K562 (cell line): ENCODE measurements around the gene B4GALNT3. TPM values are rescaled to one million over a fixed set of nuclear protein-coding genes. Genes with fewer than 3 reads are reported as not detected.

Experiments
- ATAC-seq: fragments of 200-7000 bp; cut with Tn5 transposase; 3 replicates; pipeline ENCODE4 v1.9.1; 2020; ENCODE audit warnings: moderate library complexity
- BruUV-seq: library from RNA; stranded (reverse); fragments of 400-500 nt; replicated peaks from 2 replicates; lab custom pipeline; 2021; lab: Mats Ljungman, UMichigan
- CTCF ChIA-PET: fragments of 300-600 bp; formaldehyde crosslinking; extraction: SDS; loops from one replicate; lab custom pipeline; 2021; ENCODE audit warnings: low intra/inter-chr PET ratio; lab: Yijun Ruan, JAX
- POLR2A ChIA-PET: fragments of 300-600, 350-650 bp; sonication (Branson Sonifier 250); formaldehyde crosslinking; extraction: SDS; loops from one replicate; lab custom pipeline; 2021; ENCODE audit warnings: antibody characterized with exemption, inconsistent platforms; lab: Yijun Ruan, JAX
- DNase-seq, 4 experiments: peaks; one replicate each; pipeline versions ENCODE4 v3.0.0 to v3.0.0-alpha.2; 2011 to 2018; ENCODE audit warnings: low spot score in 3 of 4, mixed read lengths in 3 of 4; ENCODE audit errors: extremely low read depth in 1 of 4
- FAIRE-seq: peaks from 2 replicates; lab custom pipeline; 2011; peaks lifted over from hg19 to GRCh38; lab: Jason Lieb, UNC
- H2AFZ ChIP-seq: 2 replicates; pipeline ENCODE4 v1.6.0; 2011; ENCODE audit warnings: low read depth, low read length, control low read depth, inconsistent platforms
- H3K27ac ChIP-seq: fragments of 200-600 bp; 3 replicates; pipeline ENCODE4 v1.8.0; 2011; ENCODE audit warnings: low read depth, mild to moderate bottlenecking, control low read depth, inconsistent platforms, low read length, moderate library complexity, mixed read lengths; ENCODE audit errors: extremely low read depth
- H3K27me3 ChIP-seq, 2 experiments: fragments of 300-600 bp in 1 of 2; 2 replicates in 1 of 2; 3 replicates in 1 of 2; pipeline versions ENCODE4 v1.6.0 to v1.8.0; 2011; ENCODE audit warnings: inconsistent platforms in 2 of 2, low read length in 2 of 2, mild to moderate bottlenecking in 1 of 2, mixed read lengths in 1 of 2, moderate library complexity in 1 of 2; ENCODE audit not compliant: control insufficient read depth in 2 of 2, insufficient read depth in 2 of 2
- H3K36me3 ChIP-seq: fragments of 300-600 bp; 3 replicates; pipeline ENCODE4 v1.8.0; 2011; ENCODE audit warnings: mild to moderate bottlenecking, low read length, inconsistent platforms; ENCODE audit not compliant: control insufficient read depth, insufficient read depth
- H3K4me1 ChIP-seq, 2 experiments: fragments of 200-600 bp in 1 of 2; replicated peaks in 1 of 2; 2 replicates in 1 of 2; 3 replicates in 1 of 2; pipeline versions ENCODE4 v1.5.1 to v1.8.0; 2011; ENCODE audit warnings: inconsistent platforms in 2 of 2, low read length in 2 of 2, mild to moderate bottlenecking in 1 of 2, mixed read lengths in 1 of 2, moderate library complexity in 1 of 2; ENCODE audit not compliant: control insufficient read depth in 2 of 2, insufficient read depth in 2 of 2
- H3K4me2 ChIP-seq: 2 replicates; pipeline ENCODE4 v1.6.1; 2011; ENCODE audit warnings: low read length, control low read depth, inconsistent platforms, mixed read lengths; ENCODE audit not compliant: insufficient read depth
- H3K4me3 ChIP-seq: fragments of 200-600 bp; sonication (generic), shearing (Covaris generic); 2 replicates; pipeline ENCODE4 v1.5.1; 2016; ENCODE audit warnings: control low read depth, inconsistent platforms
- H3K79me2 ChIP-seq: fragments of 200-600 bp; 3 replicates; pipeline ENCODE4 v1.8.0; 2011; ENCODE audit warnings: low read length, inconsistent platforms; ENCODE audit not compliant: control insufficient read depth, insufficient read depth
- H3K9ac ChIP-seq, 2 experiments: 2 replicates each; pipeline versions ENCODE4 v1.6.0 to v1.6.1; 2011; ENCODE audit warnings: low read depth in 2 of 2, low read length in 2 of 2, control low read depth in 1 of 2, inconsistent platforms in 1 of 2, mild to moderate bottlenecking in 1 of 2, mixed read lengths in 1 of 2; ENCODE audit not compliant: insufficient read depth in 1 of 2
- H3K9me1 ChIP-seq: one replicate; pipeline ENCODE4 v1.6.0; 2011; ENCODE audit warnings: inconsistent platforms, mild to moderate bottlenecking, low read length, moderate library complexity; ENCODE audit not compliant: control insufficient read depth, insufficient read depth
- H3K9me3 ChIP-seq: replicated peaks from 2 replicates; pipeline ENCODE4 v1.5.1; 2011; ENCODE audit warnings: low read depth, low read length, inconsistent platforms; ENCODE audit not compliant: control insufficient read depth, insufficient read depth
- H4K20me1 ChIP-seq: replicated peaks from 2 replicates; pipeline ENCODE4 v1.6.1; 2011; ENCODE audit warnings: low read length, inconsistent platforms, mixed read lengths; ENCODE audit not compliant: control insufficient read depth, insufficient read depth
- CREBBP ChIP-seq: IDR thresholded peaks from one replicate; pipeline ENCODE4 v1.6.1; 2012; ENCODE audit warnings: low read depth, mild to moderate bottlenecking, control low read depth, inconsistent platforms, low read length
- FOXO4 ChIP-seq: fragments of 450-650 bp; formaldehyde crosslinking; IDR thresholded peaks from 2 replicates; pipeline ENCODE4 v1.4.0; 2020; ENCODE audit warnings: mild to moderate bottlenecking, moderate library complexity
- GABPA ChIP-seq: fragments of 200-800 bp; sonication (Bioruptor generic); conservative IDR thresholded peaks from 2 replicates; pipeline ENCODE4 v1.6.1; 2016; ENCODE audit warnings: low read depth, missing genetic modification characterization, missing compliant biosample characterization
- GTF2A2 ChIP-seq: IDR thresholded peaks from 2 replicates; pipeline ENCODE4 v1.6.1; 2016; ENCODE audit warnings: mild to moderate bottlenecking, missing genetic modification characterization, missing compliant biosample characterization
- NONO ChIP-seq, 2 experiments: fragments of 200-400 bp in 1 of 2; fragments of 450-650 bp in 1 of 2; formaldehyde crosslinking in 1 of 2; IDR thresholded peaks; 2 replicates each; pipeline ENCODE4 v1.6.1; 2017; ENCODE audit warnings: low read depth in 2 of 2, mild to moderate bottlenecking in 2 of 2, moderate library complexity in 2 of 2, low read length in 1 of 2
- NR4A1 ChIP-seq, 2 experiments: fragments of 250-450 bp in 1 of 2; fragments of 450-650 bp in 1 of 2; sonication (Bioruptor Pico) in 1 of 2; IDR thresholded peaks; 2 replicates each; pipeline versions ENCODE4 v1.4.0 to v1.6.1; 2016 to 2020; ENCODE audit warnings: mild to moderate bottlenecking in 2 of 2, missing compliant biosample characterization in 1 of 2, missing genetic modification characterization in 1 of 2, moderate library complexity in 1 of 2
- SIRT6 ChIP-seq: IDR thresholded peaks from one replicate; pipeline ENCODE4 v1.6.1; 2012; ENCODE audit warnings: low read depth, mild to moderate bottlenecking, control low read depth, inconsistent platforms, low read length, moderate library complexity
- SRSF3 ChIP-seq: fragments of 200-400 bp; formaldehyde crosslinking; IDR thresholded peaks from 2 replicates; pipeline ENCODE4 v1.6.1; 2016; ENCODE audit warnings: mild to moderate bottlenecking, low read length, moderate library complexity; ENCODE audit not compliant: insufficient read depth
- ZBED1 ChIP-seq: IDR thresholded peaks from 2 replicates; pipeline ENCODE4 v1.6.1; 2014
- ZNF12 ChIP-seq: sonication (generic); formaldehyde crosslinking; IDR thresholded peaks from 2 replicates; pipeline ENCODE4 v1.4.0; 2020; ENCODE audit warnings: mild to moderate bottlenecking, missing genetic modification reagents
- ZNF398 ChIP-seq: fragments of 250-450 bp; sonication (Bioruptor Pico); IDR thresholded peaks from 2 replicates; pipeline ENCODE4 v1.8.0; 2021; ENCODE audit warnings: moderate library complexity, mild to moderate bottlenecking, inconsistent platforms
- ZNF444 ChIP-seq: fragments of 250-450 bp; sonication (Bioruptor Pico); IDR thresholded peaks from 2 replicates; pipeline ENCODE4 v1.4.0; 2020; ENCODE audit warnings: mild to moderate bottlenecking, moderate library complexity
- ZNF584 ChIP-seq: fragments of 200-800 bp; sonication (Bioruptor generic); IDR thresholded peaks from 2 replicates; pipeline ENCODE4 v1.6.1; 2016; ENCODE audit warnings: low read depth, mild to moderate bottlenecking, missing genetic modification characterization, missing compliant biosample characterization
- ZNF77 ChIP-seq: fragments of 250-450 bp; sonication (Bioruptor Pico); IDR thresholded peaks from 2 replicates; pipeline ENCODE4 v1.5.0; 2020
- WGBS: fragments of 100-300 bp; shearing (Covaris generic); methylation state at CpG from one replicate; pipeline ENCODE4 v1.1.6; 2016; ENCODE audit warnings: low coverage, mixed read lengths; ENCODE audit not compliant: insufficient coverage; ENCODE audit errors: missing lambda C conversion rate; 5-methylcytosine and 5-hydroxymethylcytosine counted together
- in situ Hi-C: fragments of 300-500 bp; cut with MboI; formaldehyde crosslinking; loops from 4 replicates; pipeline ENCODE4 v1.15.0; 2018; ENCODE audit warnings: inconsistent platforms, mixed read lengths
- intact Hi-C: fragments of 100-400 bp; cut with micrococcal nuclease; formaldehyde crosslinking; loops from 2 replicates; pipeline ENCODE4 v1.14.2; 2022
- polyA plus RNA-seq, 8 experiments: library from polyadenylated mRNA; depleted of rRNA in 4 of 8; stranded (reverse) in 5 of 8; unstranded in 3 of 8; fragments of >200 nt; fragmentation: Nextera tagmentation in 2 of 8; fragmentation: Illumina TruSeq in 1 of 8; extraction: Ambion mirVana in 2 of 8; extraction: Trizol in 1 of 8; gene quantifications; 2 replicates each; pipeline versions ENCODE4 v1.2.1 to v1.2.3, GENCODE V29; 2011 to 2014; ENCODE audit warnings: inconsistent platforms in 1 of 8, missing spikeins in 1 of 8
- total RNA-seq, 7 experiments: library from RNA; depleted of rRNA in 6 of 7; stranded (reverse); fragments of >200 nt in 6 of 7; fragmentation: Illumina TruSeq in 2 of 7; extraction: Trizol in 2 of 7; gene quantifications; 2 replicates each; pipeline versions ENCODE4 v1.2.1 to v1.2.3, GENCODE V29; 2011 to 2021; ENCODE audit warnings: low replicate concordance in 1 of 7
- TF ChIP-seq, protein P1 (sequence below): sonication (generic); IDR thresholded peaks from 2 replicates; pipeline ENCODE4 v1.6.1; 2016
- TF ChIP-seq, protein P2 (sequence below): sonication (generic); formaldehyde crosslinking; IDR thresholded peaks from 2 replicates; pipeline ENCODE4 v1.8.0; 2022; ENCODE audit warnings: missing genetic modification reagents, mild to moderate bottlenecking, borderline replicate concordance

Gene B4GALNT3
- total and polyA plus RNA-seq, 9 of the 15 experiments (the other 6 are each of a cell fraction or from before 2014, with no cell fraction given): 0.04 to 0.36 (median 0.10) TPM; not detected in 6

- POLR2A ChIA-PET: interaction anchor here (0.5 to 1.9 kb wide), 6 partner anchors 15 to 546 kb away, joined by 3 to 16 read pairs (median 4); partner anchors contain the start of gene RAD52
- CTCF ChIA-PET: interaction anchor here (1.2 to 2.1 kb wide), 3 partner anchors 175 to 237 kb away, joined by 3 to 9 read pairs (median 4); no protein-coding TSS in a partner anchor
- no peaks in the 10 kb centered on the region for H3K27me3 ChIP-seq
- no peak for TF ChIP-seq ZNF77 (CRISPR knock-in tag)
- TF ChIP-seq NR4A1 (CRISPR knock-in tag; IDR thresholded peaks at IDR 0.05): no peak
- 0 out of 2 replicates have a peak, but pooled peaks have one; percentile 10 for TF ChIP-seq NR4A1 (tag; IDR thresholded peaks at IDR 0.05)
- TF ChIP-seq GTF2A2 (tag): peak; percentile 22; the same call in 1 of the 2 replicates
- TF ChIP-seq ZNF444: no peak
- no peak for TF ChIP-seq FOXO4 (CRISPR knock-in tag)
- TF ChIP-seq ZBED1: no peak
- TF ChIP-seq, protein P1, sequence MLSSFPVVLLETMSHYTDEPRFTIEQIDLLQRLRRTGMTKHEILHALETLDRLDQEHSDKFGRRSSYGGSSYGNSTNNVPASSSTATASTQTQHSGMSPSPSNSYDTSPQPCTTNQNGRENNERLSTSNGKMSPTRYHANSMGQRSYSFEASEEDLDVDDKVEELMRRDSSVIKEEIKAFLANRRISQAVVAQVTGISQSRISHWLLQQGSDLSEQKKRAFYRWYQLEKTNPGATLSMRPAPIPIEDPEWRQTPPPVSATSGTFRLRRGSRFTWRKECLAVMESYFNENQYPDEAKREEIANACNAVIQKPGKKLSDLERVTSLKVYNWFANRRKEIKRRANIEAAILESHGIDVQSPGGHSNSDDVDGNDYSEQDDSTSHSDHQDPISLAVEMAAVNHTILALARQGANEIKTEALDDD: no peak
- peak; percentile 29; the same call in 1 of the 2 replicates for TF ChIP-seq ZNF584
- TF ChIP-seq ZNF12 (CRISPR knock-in tag): no peak
- TF ChIP-seq SIRT6: no peak
- TF ChIP-seq ZNF398: no peak
- TF ChIP-seq, protein P2, sequence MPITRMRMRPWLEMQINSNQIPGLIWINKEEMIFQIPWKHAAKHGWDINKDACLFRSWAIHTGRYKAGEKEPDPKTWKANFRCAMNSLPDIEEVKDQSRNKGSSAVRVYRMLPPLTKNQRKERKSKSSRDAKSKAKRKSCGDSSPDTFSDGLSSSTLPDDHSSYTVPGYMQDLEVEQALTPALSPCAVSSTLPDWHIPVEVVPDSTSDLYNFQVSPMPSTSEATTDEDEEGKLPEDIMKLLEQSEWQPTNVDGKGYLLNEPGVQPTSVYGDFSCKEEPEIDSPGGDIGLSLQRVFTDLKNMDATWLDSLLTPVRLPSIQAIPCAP: no peak
- 0 out of 2 replicates have a peak, but pooled peaks have one; percentile 7 for TF ChIP-seq GABPA (tag)
- TF ChIP-seq CREBBP: no peak
- TF ChIP-seq SRSF3: no peak
- 0 out of 4 replicates have a peak, but pooled peaks of 1 of the 2 experiments have one; percentile 2 for TF ChIP-seq NONO (IDR thresholded peaks at IDR 0.05; ENCODE audit: low read depth in 2 of 2, low read length in 1 of 2)
- TF ChIP-seq, all 486 proteins: peak for 5
- H3K9me3 ChIP-seq: no peaks in the 10 kb centered on the region
- 76% methylated on average over 13 of the region's 14 CpGs for WGBS
- in situ Hi-C loops (no loop called here), intact Hi-C loops (loop anchor here (2.0 to 10.0 kb wide), 5 partner anchors 36 to 1028 kb away; no protein-coding TSS in a partner anchor)
- no peaks in the 10 kb centered on the region for H3K9me1 ChIP-seq
- no peak overlapping the region for H3K4me3 ChIP-seq
- FAIRE-seq: no peak
- BruUV-seq: TSS peak; percentile 56
- peak overlapping the region; percentile 77; the same call in 2 of the 3 replicates for H3K27ac ChIP-seq
- no peak for ATAC-seq
- peak overlapping the region; percentile 99 for H2AFZ ChIP-seq
- H3K36me3 ChIP-seq: no peaks in the 10 kb centered on the region
- H4K20me1 ChIP-seq: no peaks in the 10 kb centered on the region
- H3K4me2 ChIP-seq: peak overlapping the region; percentile 46; the same call in 1 of the 2 replicates
- DNase-seq: no peak
- peak overlapping the region; percentile 66 to 84 for H3K9ac ChIP-seq
- no peaks in the 10 kb centered on the region for H3K79me2 ChIP-seq
- peaks cover 30 to 42% of the 10 kb centered on the region in 2 experiments; a peak in 4 of 5 replicates for H3K4me1 ChIP-seq
Measured at GRCh38 chr12:576615-577110, 116.9 kb downstream of the B4GALNT3 start.
